H1 (cell line): ENCODE data around the gene MTTP. TPM values are rescaled to one million over a fixed set of nuclear protein-coding genes. Genes with fewer than 3 reads are reported as not detected.

Experiments used
- CTCF ChIA-PET: fragments of 300-600 bp; sonication (Branson Sonifier 250); formaldehyde crosslinking; loops from one replicate; lab custom pipeline; 2021; ENCODE audit not compliant: partially characterized antibody; lab: Charles Lee
- POLR2A ChIA-PET: fragments of 300-600 bp; sonication (Branson Sonifier 250); formaldehyde crosslinking; loops from one replicate; lab custom pipeline; 2021; ENCODE audit warnings: inconsistent platforms; ENCODE audit not compliant: partially characterized antibody; lab: Charles Lee
- DNase-seq, 2 experiments: peaks; one replicate each; pipeline versions ENCODE4 v3.0.0 to v3.0.0-alpha.2; 2010 to 2022; ENCODE audit warnings: low spot score in 2 of 2, low read depth in 1 of 2, mixed read lengths in 1 of 2
- FAIRE-seq: peaks from 2 replicates; lab custom pipeline; 2011; peaks lifted over from hg19 to GRCh38; lab: Jason Lieb, UNC
- H2AFZ ChIP-seq: 2 replicates; pipeline ENCODE4 v1.8.1; 2012; ENCODE audit warnings: low read length, inconsistent platforms
- H2AK5ac ChIP-seq: 2 replicates; pipeline ENCODE4 v1.6.1; 2013; ENCODE audit warnings: low read depth, low read length
- H2BK120ac ChIP-seq: replicated peaks from 2 replicates; pipeline ENCODE3; 2013; ENCODE audit warnings: low read depth, low read length, inconsistent platforms
- H2BK12ac ChIP-seq: 2 replicates; pipeline ENCODE4 v1.6.1; 2013; ENCODE audit warnings: low read depth, low read length
- H2BK15ac ChIP-seq: 2 replicates; pipeline ENCODE4 v1.6.1; 2013; ENCODE audit warnings: low read length
- H2BK20ac ChIP-seq: 2 replicates; pipeline ENCODE4 v1.6.1; 2013; ENCODE audit warnings: low read length
- H2BK5ac ChIP-seq: 2 replicates; pipeline ENCODE4 v1.6.1; 2013; ENCODE audit warnings: low read depth, low read length
- H3K14ac ChIP-seq: 2 replicates; pipeline ENCODE4 v1.6.1; 2013; ENCODE audit warnings: inconsistent platforms; ENCODE audit not compliant: insufficient read length
- H3K18ac ChIP-seq: 2 replicates; pipeline ENCODE4 v1.6.1; 2013; ENCODE audit warnings: low read length; ENCODE audit errors: extremely low read depth
- H3K23ac ChIP-seq: 2 replicates; pipeline ENCODE4 v1.6.1; 2013; ENCODE audit warnings: inconsistent platforms; ENCODE audit not compliant: insufficient read length
- H3K23me2 ChIP-seq: 2 replicates; pipeline ENCODE4 v1.6.1; 2013; ENCODE audit warnings: low read depth, low read length
- H3K27ac ChIP-seq: 2 replicates; pipeline ENCODE4 v1.6.1; 2011; ENCODE audit warnings: low read depth, low read length, inconsistent platforms
- H3K27me3 ChIP-seq, 4 experiments: replicated peaks in 1 of 4; 1 replicate in 1 of 4; 2 replicates in 3 of 4; pipeline versions ENCODE4 v1.6.1 to v1.8.1; 2011 to 2013; ENCODE audit warnings: low read length in 3 of 4, mild to moderate bottlenecking in 3 of 4, inconsistent platforms in 2 of 4, mixed read lengths in 2 of 4, moderate library complexity in 1 of 4; ENCODE audit not compliant: control insufficient read depth in 3 of 4, insufficient read depth in 3 of 4; ENCODE audit errors: extremely low read depth in 1 of 4
- H3K36me3 ChIP-seq, 4 experiments: 2 replicates each; pipeline versions ENCODE4 v1.6.1 to v1.8.1; 2011 to 2013; ENCODE audit warnings: mild to moderate bottlenecking in 4 of 4, low read length in 3 of 4, moderate library complexity in 2 of 4, control low read depth in 1 of 4, inconsistent platforms in 1 of 4; ENCODE audit not compliant: insufficient read depth in 4 of 4, control insufficient read depth in 2 of 4
- H3K4ac ChIP-seq: replicated peaks from 2 replicates; pipeline ENCODE3; 2013; ENCODE audit warnings: low read length, low read depth, mixed read lengths, inconsistent platforms; ENCODE audit not compliant: insufficient read length
- H3K4me1 ChIP-seq, 4 experiments: replicated peaks in 1 of 4; 1 replicate in 1 of 4; 2 replicates in 3 of 4; pipeline versions ENCODE4 v1.6.1 to v1.8.1; 2011 to 2013; ENCODE audit warnings: low read length in 3 of 4, inconsistent platforms in 2 of 4, mixed read lengths in 1 of 4; ENCODE audit not compliant: insufficient read depth in 4 of 4, control insufficient read depth in 3 of 4
- H3K4me2 ChIP-seq, 2 experiments: 2 replicates each; pipeline versions ENCODE4 v1.6.1 to v1.8.1; 2011 to 2013; ENCODE audit warnings: low read depth in 2 of 2, low read length in 2 of 2, control low read depth in 1 of 2, inconsistent platforms in 1 of 2, mild to moderate bottlenecking in 1 of 2; ENCODE audit not compliant: insufficient read depth in 1 of 2
- H3K4me3 ChIP-seq, 4 experiments: fragments of 200-600, 300-600 bp in 1 of 4; sonication (generic), shearing (Covaris generic), sonication (Bioruptor Twin) in 1 of 4; 2 replicates each; pipeline versions ENCODE4 v1.5.1 to v1.8.1; 2011 to 2016; ENCODE audit warnings: low read length in 4 of 4, low read depth in 3 of 4, control low read depth in 2 of 4, inconsistent platforms in 2 of 4, mild to moderate bottlenecking in 2 of 4, mixed read lengths in 1 of 4, moderate library complexity in 1 of 4; ENCODE audit not compliant: insufficient read depth in 2 of 4; ENCODE audit errors: extremely low read depth in 1 of 4
- H3K56ac ChIP-seq: replicated peaks from 2 replicates; pipeline ENCODE3; 2013; ENCODE audit warnings: low read depth, mild to moderate bottlenecking, mixed read lengths, low read length, inconsistent platforms; ENCODE audit not compliant: insufficient read length
- H3K79me1 ChIP-seq: 2 replicates; pipeline ENCODE4 v1.6.1; 2013; ENCODE audit warnings: low read depth, low read length, control low read depth
- H3K79me2 ChIP-seq, 2 experiments: 2 replicates each; pipeline versions ENCODE4 v1.6.1 to v1.8.1; 2012 to 2013; ENCODE audit warnings: low read length in 2 of 2, mild to moderate bottlenecking in 2 of 2, inconsistent platforms in 1 of 2; ENCODE audit not compliant: insufficient read depth in 2 of 2, control insufficient read depth in 1 of 2
- H3K9ac ChIP-seq, 4 experiments: replicated peaks in 1 of 4; 1 replicate in 1 of 4; 2 replicates in 3 of 4; pipeline versions ENCODE4 v1.6.1 to v1.8.1; 2011 to 2013; ENCODE audit warnings: low read depth in 3 of 4, low read length in 3 of 4, control low read depth in 2 of 4, mild to moderate bottlenecking in 2 of 4, moderate library complexity in 2 of 4, inconsistent platforms in 1 of 4; ENCODE audit errors: extremely low read depth in 1 of 4
- H3K9me3 ChIP-seq, 2 experiments: 2 replicates each; pipeline versions ENCODE4 v1.6.1 to v1.8.1; 2012 to 2013; ENCODE audit warnings: mild to moderate bottlenecking in 2 of 2, moderate library complexity in 2 of 2, control low read depth in 1 of 2, inconsistent platforms in 1 of 2, low read depth in 1 of 2, low read length in 1 of 2, mixed read lengths in 1 of 2; ENCODE audit not compliant: insufficient read depth in 2 of 2
- H4K20me1 ChIP-seq, 2 experiments: replicated peaks in 1 of 2; 2 replicates each; pipeline versions ENCODE3 to v1.8.1; 2011 to 2013; ENCODE audit warnings: inconsistent platforms in 2 of 2, low read length in 2 of 2, mild to moderate bottlenecking in 1 of 2; ENCODE audit not compliant: insufficient read depth in 2 of 2, control insufficient read depth in 1 of 2
- H4K5ac ChIP-seq: 2 replicates; pipeline ENCODE4 v1.6.1; 2013; ENCODE audit warnings: low read length, low read depth, mixed read lengths, inconsistent platforms; ENCODE audit not compliant: insufficient read length
- H4K8ac ChIP-seq: 2 replicates; pipeline ENCODE4 v1.8.0; 2013; ENCODE audit warnings: mild to moderate bottlenecking, moderate library complexity, low read length, inconsistent platforms; ENCODE audit not compliant: insufficient read depth; ENCODE audit errors: extremely low read depth
- H4K91ac ChIP-seq: replicated peaks from 2 replicates; pipeline ENCODE3; 2013; ENCODE audit warnings: low read length, mixed read lengths, inconsistent platforms; ENCODE audit not compliant: insufficient read length
- ASH2L ChIP-seq: fragments of 200-600, 300-600 bp; sonication (generic); IDR thresholded peaks from one replicate; pipeline ENCODE4 v1.7.1; 2017; ENCODE audit warnings: low read length
- BRCA1 ChIP-seq: IDR thresholded peaks from 2 replicates; pipeline ENCODE4 v1.6.1; 2012; ENCODE audit warnings: low read depth, low read length, improper control_type of control experiment
- CBX5 ChIP-seq: fragments of 300-800, 300-1000 bp; sonication (generic); IDR thresholded peaks from 2 replicates; pipeline ENCODE4 v1.7.1; 2016; ENCODE audit warnings: antibody characterized with exemption, low read length, low read depth
- CEBPB ChIP-seq: IDR thresholded peaks from 2 replicates; pipeline ENCODE4 v1.6.1; 2012; ENCODE audit warnings: low read depth, low read length
- CHD1 ChIP-seq: IDR thresholded peaks from 2 replicates; pipeline ENCODE4 v1.6.1; 2012; ENCODE audit warnings: low read depth, low read length, improper control_type of control experiment
- CTBP2 ChIP-seq: IDR thresholded peaks from 2 replicates; pipeline ENCODE4 v1.7.0; 2011; ENCODE audit warnings: borderline replicate concordance, mild to moderate bottlenecking, moderate library complexity, mixed read lengths, low read length; ENCODE audit not compliant: insufficient read depth, insufficient read length
- EGR1 ChIP-seq: IDR thresholded peaks from 2 replicates; pipeline ENCODE4 v1.6.1; 2011; ENCODE audit warnings: low read depth, low read length, borderline replicate concordance
- JUND ChIP-seq: IDR thresholded peaks from 2 replicates; pipeline ENCODE4 v1.6.1; 2011; ENCODE audit warnings: mild to moderate bottlenecking, improper control_type of control experiment, low read length
- NRF1 ChIP-seq: IDR thresholded peaks from 2 replicates; pipeline ENCODE4 v1.6.1; 2011; ENCODE audit warnings: mild to moderate bottlenecking, low read depth, low read length, improper control_type of control experiment
- TAF1 ChIP-seq: IDR thresholded peaks from 2 replicates; pipeline ENCODE4 v1.6.1; 2011; ENCODE audit warnings: mild to moderate bottlenecking, low read depth, low read length
- WGBS, 2 experiments: shearing (Covaris generic) in 1 of 2; methylation state at CpG; one replicate each; pipeline versions ENCODE4 v1.1.6 to v1.1.7; 2013 to 2015; ENCODE audit warnings: low lambda C conversion rate in 2 of 2, mixed read lengths in 2 of 2, inconsistent platforms in 1 of 2, low coverage in 1 of 2, missing lambda C conversion rate in 1 of 2; ENCODE audit not compliant: insufficient replicate concordance in 2 of 2, insufficient coverage in 1 of 2, insufficient read length in 1 of 2; ENCODE audit errors: extremely low coverage in 1 of 2, missing lambda C conversion rate in 1 of 2; 5-methylcytosine and 5-hydroxymethylcytosine counted together
- polyA plus RNA-seq, 7 experiments: library from polyadenylated mRNA; depleted of rRNA in 3 of 7; stranded (reverse) in 5 of 7; unstranded in 2 of 7; fragments of >200 nt in 5 of 7; fragments of 200-250 nt in 2 of 7; gene quantifications; 1 replicate in 5 of 7; 2 replicates in 1 of 7; 4 replicates in 1 of 7; pipeline versions ENCODE4 v1.2.1 to v1.2.3, GENCODE V29; 2011 to 2013; ENCODE audit warnings: missing spikeins in 2 of 7, mixed read lengths in 2 of 7
- total RNA-seq: library from RNA; stranded (reverse); fragmentation: NEBNext Ultra II Directional; extraction: Animal tissue kit (Norgen Biotek cat#: 25700); gene quantifications from 2 replicates; pipeline ENCODE4 v1.2.1, GENCODE V29; 2021
- TF ChIP-seq, protein P1 (sequence below): IDR thresholded peaks from 2 replicates; pipeline ENCODE4 v1.6.1; 2012; ENCODE audit warnings: inconsistent platforms
- TF ChIP-seq, protein P2 (sequence below): IDR thresholded peaks from 2 replicates; pipeline ENCODE4 v1.6.1; 2011; ENCODE audit warnings: low read length, improper control_type of control experiment

The MTTP gene
- total and polyA plus RNA-seq, 2 of the 8 experiments (the other 6 are each of a cell fraction or from before 2014, with no cell fraction given), result 0.12 to 0.26 TPM

DNA sequence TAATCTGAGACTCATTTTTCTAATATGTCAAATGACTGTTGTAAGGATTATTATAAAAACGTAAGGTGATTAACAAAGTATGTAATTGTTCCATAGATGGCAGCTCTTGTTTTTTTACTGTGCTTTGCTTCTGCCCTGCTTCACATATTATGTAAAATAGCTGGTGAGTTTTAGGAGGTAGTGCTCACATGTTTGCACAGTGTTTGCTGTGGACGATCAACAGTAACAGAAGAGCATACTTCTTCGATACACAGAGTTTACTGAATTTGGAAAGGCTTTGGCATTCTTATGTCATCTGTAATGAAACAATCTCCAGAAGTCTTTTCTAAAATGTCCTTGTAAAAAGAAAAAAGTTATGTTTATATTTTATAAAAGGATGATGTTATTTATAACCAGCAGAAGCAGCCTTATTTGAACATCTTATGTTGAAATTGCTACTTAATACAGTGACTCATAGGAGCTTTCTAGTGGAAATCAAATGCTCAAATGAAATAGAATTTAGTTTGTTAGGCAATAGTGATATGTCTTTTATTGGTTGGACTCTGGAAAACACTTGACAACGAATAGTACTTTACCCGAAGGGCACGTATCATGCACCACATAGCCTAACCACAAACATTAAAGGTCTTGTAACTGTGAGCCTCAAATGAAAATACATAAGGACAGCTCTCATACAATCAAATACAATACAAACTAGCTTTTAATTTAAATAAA, 1.9 kb upstream of the MTTP start:
- Histone ChIP-seq H4K5ac (no peak overlapping the region), H3K4me1 (peaks cover 0 to 5% (median 2%) of the 10 kb centered on the region in 4 experiments; a peak in 3 of 7 replicates), H2AFZ (no peak overlapping the region), H3K9ac (no peak overlapping the region), H2BK120ac (no peak overlapping the region), H3K14ac (no peak overlapping the region), H3K23ac (no peak overlapping the region), H3K56ac (no peak overlapping the region), H2BK20ac (no peak overlapping the region), H4K20me1 (no peaks in the 10 kb centered on the region), H3K9me3 (no peaks in the 10 kb centered on the region), H2BK12ac (no peak overlapping the region), H3K4ac (no peak overlapping the region), H3K36me3 (no peaks in the 10 kb centered on the region), H3K79me2 (no peaks in the 10 kb centered on the region), H3K4me2 (no peak overlapping the region), H3K18ac (no peak overlapping the region), H2BK5ac (no peak overlapping the region), H3K27ac (no peak overlapping the region), H3K27me3 (no peaks in the 10 kb centered on the region), H4K91ac (no peak overlapping the region), H3K23me2 (no peaks in the 10 kb centered on the region; the same call in 1 of the 2 replicates), H3K79me1 (no peaks in the 10 kb centered on the region), H2AK5ac (no peak overlapping the region), H3K4me3 (no peak overlapping the region), H4K8ac (no peak overlapping the region), H2BK15ac (no peak overlapping the region)
- DNase-seq, result no peak
- POLR2A ChIA-PET, result no interaction called here
- FAIRE-seq, result no peak
- CTCF ChIA-PET, result no interaction called here
- 93% methylated on average over 6 of the region's 6 CpGs; no CpG with 5 or more reads in 1 of the 2 experiments for WGBS, 2 experiments
- TF ChIP-seq CTBP2 (no peak), JUND (no peak), ASH2L (no peak), EGR1 (no peak), TAF1 (no peak), CEBPB (no peak), CBX5 (no peak), CHD1 (no peak), BRCA1 (no peak), NRF1 (no peak)
- TF ChIP-seq, protein P1, sequence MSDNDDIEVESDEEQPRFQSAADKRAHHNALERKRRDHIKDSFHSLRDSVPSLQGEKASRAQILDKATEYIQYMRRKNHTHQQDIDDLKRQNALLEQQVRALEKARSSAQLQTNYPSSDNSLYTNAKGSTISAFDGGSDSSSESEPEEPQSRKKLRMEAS, result no peak
- TF ChIP-seq, protein P2, sequence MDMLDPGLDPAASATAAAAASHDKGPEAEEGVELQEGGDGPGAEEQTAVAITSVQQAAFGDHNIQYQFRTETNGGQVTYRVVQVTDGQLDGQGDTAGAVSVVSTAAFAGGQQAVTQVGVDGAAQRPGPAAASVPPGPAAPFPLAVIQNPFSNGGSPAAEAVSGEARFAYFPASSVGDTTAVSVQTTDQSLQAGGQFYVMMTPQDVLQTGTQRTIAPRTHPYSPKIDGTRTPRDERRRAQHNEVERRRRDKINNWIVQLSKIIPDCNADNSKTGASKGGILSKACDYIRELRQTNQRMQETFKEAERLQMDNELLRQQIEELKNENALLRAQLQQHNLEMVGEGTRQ, result no peak
